T-cell (primary cell): Measurements from ENCODE around the gene CCDC92B. TPM values are rescaled to one million over a fixed set of nuclear protein-coding genes. Genes with fewer than 3 reads are reported as not detected.
A peak's percentile ranks its signal among the peaks of the same experiment; 100 is the strongest.
"Not testable (repeated sequence)": the region's sequence is repeated elsewhere in the genome, so short reads cannot be mapped to it uniquely, and the experiment has no call there.

Experiments used
- ATAC-seq, 4 experiments: fragments of 200-7000 bp in 3 of 4; fragments of 150-1000 bp in 1 of 4; cut with Tn5 transposase; replicated peaks in 1 of 4; 1 replicate in 3 of 4; 2 replicates in 1 of 4; pipeline ENCODE4 v1.10.0; 2021; ENCODE audit warnings: moderate library complexity in 3 of 4, mild to moderate bottlenecking in 2 of 4, moderate number of reproducible peaks in 1 of 4
- CTCF ChIA-PET, 2 donors: fragments of 300-600 bp; sonication (Branson Sonifier 250); formaldehyde crosslinking; loops; one replicate each; lab custom pipeline; 2022; ENCODE audit warnings: antibody characterized with exemption in 2 of 2; lab: Charles Lee
- POLR2A ChIA-PET, 2 donors: fragments of 300-600 bp; sonication (Branson Sonifier 250); formaldehyde crosslinking; loops; one replicate each; lab custom pipeline; 2022; ENCODE audit warnings: antibody characterized with exemption in 2 of 2; lab: Charles Lee
- DNase-seq, 35 experiments: peaks; one replicate each; pipeline versions ENCODE4 v3.0.0 to v3.0.0-alpha.2; 2013 to 2023
- H3K27ac ChIP-seq: one replicate; pipeline ENCODE4 v1.5.1; 2013; ENCODE audit warnings: low read length
- H3K27me3 ChIP-seq, 2 experiments: replicated peaks in 1 of 2; 1 replicate in 1 of 2; 2 replicates in 1 of 2; pipeline versions ENCODE4 v1.6.1 to v1.7.0; 2013; ENCODE audit warnings: low read length in 1 of 2, mixed read lengths in 1 of 2; ENCODE audit not compliant: control insufficient read depth in 2 of 2, insufficient read depth in 2 of 2; ENCODE audit errors: extremely low read depth in 1 of 2
- H3K36me3 ChIP-seq, 2 donors: 1 replicate in 1 of 2; 2 replicates in 1 of 2; pipeline versions ENCODE4 v1.6.1 to v1.7.0; 2013; ENCODE audit warnings: low read length in 1 of 2; ENCODE audit not compliant: control insufficient read depth in 2 of 2, insufficient read depth in 1 of 2; ENCODE audit errors: extremely low read depth in 1 of 2
- H3K4me1 ChIP-seq, 2 experiments: 1 replicate in 1 of 2; 2 replicates in 1 of 2; pipeline versions ENCODE4 v1.6.1 to v1.7.0; 2013; ENCODE audit warnings: low read length in 2 of 2, mixed read lengths in 1 of 2; ENCODE audit not compliant: insufficient read depth in 2 of 2, control insufficient read depth in 1 of 2; ENCODE audit errors: extremely low read depth in 1 of 2
- H3K4me3 ChIP-seq, 2 donors: 1 replicate in 1 of 2; 2 replicates in 1 of 2; pipeline versions ENCODE4 v1.5.1 to v1.7.0; 2013; ENCODE audit warnings: mild to moderate bottlenecking in 2 of 2, low read length in 1 of 2, moderate library complexity in 1 of 2; ENCODE audit not compliant: control insufficient read depth in 1 of 2; ENCODE audit errors: extremely low read depth in 1 of 2
- H3K9me3 ChIP-seq: 2 replicates; pipeline ENCODE4 v1.7.0; 2013
- H3K27ac Mint-ChIP-seq, 2 donors: one replicate each; pipeline ENCODE4 v1.8.0; 2020 to 2021; ENCODE audit warnings: mild to moderate bottlenecking in 2 of 2, mixed read lengths in 2 of 2
- H3K27me3 Mint-ChIP-seq, 2 donors: one replicate each; pipeline ENCODE4 v1.8.0; 2021 to 2022; ENCODE audit warnings: mixed read lengths in 2 of 2
- H3K36me3 Mint-ChIP-seq: one replicate; pipeline ENCODE4 v1.8.0; 2021; ENCODE audit warnings: mixed read lengths
- H3K4me1 Mint-ChIP-seq, 3 donors: one replicate each; pipeline ENCODE4 v1.8.0; 2020 to 2022; ENCODE audit warnings: mixed read lengths in 3 of 3, mild to moderate bottlenecking in 1 of 3
- H3K4me3 Mint-ChIP-seq, 3 donors: one replicate each; pipeline ENCODE4 v1.8.0; 2020 to 2022; ENCODE audit warnings: mild to moderate bottlenecking in 3 of 3, mixed read lengths in 3 of 3, moderate library complexity in 3 of 3
- H3K9me3 Mint-ChIP-seq, 3 donors: one replicate each; pipeline ENCODE4 v1.8.0; 2020 to 2022; ENCODE audit warnings: mixed read lengths in 3 of 3
- WGBS: methylation state at CpG from one replicate; pipeline ENCODE4 v1.1.5; 2013; ENCODE audit warnings: missing lambda C conversion rate; ENCODE audit not compliant: insufficient coverage; 5-methylcytosine and 5-hydroxymethylcytosine counted together
- total RNA-seq, 35 experiments: library from RNA in 6 of 35; stranded (reverse) in 6 of 35; fragments of 120-200 nt in 1 of 35; gene quantifications; one replicate each; pipeline versions ENCODE4 v1.2.1 to v1.2.4 and lab custom pipeline; 2013 to 2026

The CCDC92B gene
- total RNA-seq, 5 donors from 2014 or later (not counting 1 experiment from before 2014, with no cell fraction given) = 0.13 to 0.53 (median 0.27) TPM; not detected in 1

DNA sequence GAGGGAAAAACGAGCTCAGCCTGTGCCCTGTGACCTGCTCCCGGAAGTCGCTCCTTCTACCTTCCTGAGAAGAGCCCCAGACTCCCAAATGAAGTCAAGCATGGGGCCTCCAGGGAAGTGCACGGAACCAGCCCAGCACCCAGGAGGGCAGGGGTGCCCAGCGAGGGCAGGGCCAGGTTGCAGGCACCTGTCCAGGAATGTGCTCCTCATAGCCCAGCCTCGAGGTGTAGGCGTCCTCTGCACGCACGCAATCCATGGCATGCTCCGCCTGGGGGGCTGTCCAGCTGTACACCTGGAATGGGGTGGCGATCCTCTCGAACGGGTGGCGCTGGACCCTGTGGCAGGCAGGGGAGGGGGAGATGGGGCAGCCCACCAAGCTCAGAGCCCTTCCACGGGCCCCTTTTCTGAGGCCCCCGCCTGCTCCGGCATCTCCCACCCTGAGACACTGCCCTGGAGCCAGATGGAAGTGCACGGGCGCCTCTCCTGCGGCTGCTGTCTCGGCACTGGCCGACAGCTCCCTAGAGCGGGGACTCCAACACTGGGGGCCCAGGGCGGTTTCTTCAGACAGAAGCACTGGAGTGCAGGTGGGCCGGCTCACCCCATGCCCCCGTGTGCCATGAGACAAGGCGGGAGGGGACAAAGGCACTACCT is 48.8 kb downstream of the CCDC92B start:
- Histone ChIP-seq H3K27me3 (no peaks in the 10 kb centered on the region), H3K9me3 (no peaks in the 10 kb centered on the region), H3K4me1 (peaks cover 0 to 16% of the 10 kb centered on the region in 2 experiments), H3K4me3 (no peak overlapping the region), H3K36me3 (peaks cover 34 to 38% of the 10 kb centered on the region in 2 donors), H3K27ac (no peak overlapping the region)
- Mint-ChIP-seq H3K27ac (no peak overlapping the region), H3K36me3 (peaks cover 9% of the 10 kb centered on the region), H3K4me3 (no peak overlapping the region), H3K27me3 (no peaks in the 10 kb centered on the region), H3K9me3 (no peaks in the 10 kb centered on the region), H3K4me1 (peaks cover 3 to 6% (median 5%) of the 10 kb centered on the region in 3 donors)
- WGBS = 91% methylated on average over 21 of the region's 27 CpGs
- DNase-seq = no peak
- POLR2A ChIA-PET = no interaction called here
- CTCF ChIA-PET = no interaction called here
- no peak for ATAC-seq

GRCh38 chr17:2700030-2700490 is 49.4 kb downstream of the CCDC92B start:
- no peak for ATAC-seq
- Histone ChIP-seq H3K36me3 (peaks cover 39 to 43% of the 10 kb centered on the region in 2 donors), H3K27me3 (no peaks in the 10 kb centered on the region), H3K9me3 (no peaks in the 10 kb centered on the region), H3K4me3 (no peak overlapping the region), H3K4me1 (peaks cover 0 to 16% of the 10 kb centered on the region in 2 experiments), H3K27ac (no peak overlapping the region)
- H3K27me3 Mint-ChIP-seq = no peaks in the 10 kb centered on the region
- POLR2A ChIA-PET = no interaction called here
- no peak overlapping the region for H3K4me3 Mint-ChIP-seq
- no peak overlapping the region for H3K27ac Mint-ChIP-seq
- 96% methylated on average over 17 of the region's 20 CpGs for WGBS
- H3K9me3 Mint-ChIP-seq = no peaks in the 10 kb centered on the region
- peaks cover 0 to 1% (median 0%) of the 10 kb centered on the region in 3 donors for H3K4me1 Mint-ChIP-seq
- peaks cover 9% of the 10 kb centered on the region for H3K36me3 Mint-ChIP-seq
- CTCF ChIA-PET = interaction anchor here in 1 of 2 donors (0.7 kb wide), 1 partner anchor 318 kb away, joined by 3 read pairs; no protein-coding TSS in a partner anchor
- no peak for DNase-seq

DNA sequence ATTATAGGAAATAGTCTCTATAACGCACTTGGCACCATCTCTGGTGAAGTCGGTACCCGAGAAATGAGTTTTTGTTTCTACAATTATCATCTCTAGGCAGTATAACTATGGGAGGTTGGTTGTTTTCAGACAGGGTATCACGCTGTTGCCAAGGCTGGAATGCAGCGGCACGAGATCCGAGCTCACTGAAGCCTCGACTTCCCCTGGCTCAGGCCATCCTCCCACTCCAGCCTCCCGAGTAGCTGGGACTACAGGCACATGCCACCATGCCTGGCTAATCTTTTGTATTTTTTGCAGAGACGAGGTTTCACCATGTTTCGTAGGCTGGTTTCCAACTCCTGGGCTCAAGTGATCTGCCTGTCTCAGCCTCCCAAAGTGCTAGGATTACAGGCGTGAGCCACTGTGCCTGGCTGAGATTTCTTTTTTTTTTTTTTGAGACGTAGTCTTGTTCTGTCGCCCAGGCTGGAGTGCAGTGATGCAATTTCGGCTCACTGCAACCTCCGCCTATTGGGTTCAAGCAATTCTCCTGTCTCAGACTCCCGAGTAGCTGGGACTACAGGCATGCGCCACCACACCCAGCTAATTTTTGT is 50.1 kb downstream of the CCDC92B start:
- POLR2A ChIA-PET, H3K36me3 Mint-ChIP-seq, DNase-seq, H3K27me3 Mint-ChIP-seq, H3K9me3 Mint-ChIP-seq, H3K9me3 ChIP-seq, H3K27ac ChIP-seq, H3K4me3 ChIP-seq, ATAC-seq, H3K27me3 ChIP-seq, H3K4me3 Mint-ChIP-seq, H3K27ac Mint-ChIP-seq, H3K4me1 Mint-ChIP-seq: not testable (repeated sequence)
- Histone ChIP-seq H3K36me3 (peaks cover 42 to 48% of the 10 kb centered on the region in 2 donors), H3K4me1 (peaks cover 0 to 20% of the 10 kb centered on the region in 2 experiments)
- CTCF ChIA-PET = interaction anchor here in 1 of 2 donors (0.7 kb wide), 1 partner anchor 317 kb away, joined by 3 read pairs; no protein-coding TSS in a partner anchor
- WGBS = 93% methylated on average over 8 of the region's 18 CpGs

DNA sequence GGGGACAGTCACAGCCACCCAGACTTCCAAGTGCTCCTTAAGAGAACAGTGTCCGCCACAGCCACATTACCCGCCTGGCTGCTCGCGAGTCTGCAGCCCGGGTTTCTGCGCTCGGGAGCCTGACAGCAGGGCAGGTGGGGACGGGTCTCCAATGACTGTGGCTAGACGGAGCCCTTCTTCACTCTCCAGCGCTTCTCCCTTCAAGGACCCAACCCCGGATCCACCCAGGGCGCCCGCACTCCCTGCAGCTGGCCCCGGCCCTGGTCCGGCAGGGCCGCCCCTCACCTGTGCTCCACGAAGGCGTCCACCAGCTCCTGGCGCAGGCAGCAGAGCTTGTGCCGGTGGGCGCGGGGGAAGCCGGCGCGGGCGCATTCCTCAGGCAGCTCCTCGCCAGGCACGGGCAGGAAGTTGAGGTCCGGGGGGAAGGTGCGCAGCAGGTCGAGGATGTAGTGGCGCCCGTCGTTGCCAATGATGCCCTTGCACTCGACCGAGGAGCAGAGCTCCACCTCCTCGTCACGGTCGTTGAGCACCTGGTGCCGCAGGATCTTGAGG is 51.8 kb downstream of the CCDC92B start:
- H3K4me3 Mint-ChIP-seq = no peak overlapping the region
- peaks cover 0 to 25% of the 10 kb centered on the region in 2 experiments for H3K4me1 ChIP-seq
- no peak overlapping the region for H3K27ac ChIP-seq
- DNase-seq = peak in 1 of 35 experiments; percentile 16
- no peaks in the 10 kb centered on the region for H3K27me3 Mint-ChIP-seq
- H3K9me3 Mint-ChIP-seq = no peaks in the 10 kb centered on the region
- no peak overlapping the region for H3K27ac Mint-ChIP-seq
- CTCF ChIA-PET = no interaction called here
- H3K27me3 ChIP-seq = no peaks in the 10 kb centered on the region
- no peak overlapping the region for H3K4me3 ChIP-seq
- H3K9me3 ChIP-seq = no peaks in the 10 kb centered on the region
- whole genome bisulfite sequencing = 96% methylated on average over 39 of the region's 40 CpGs
- H3K36me3 ChIP-seq = peaks cover 41 to 42% of the 10 kb centered on the region in 2 donors
- no peak for ATAC-seq
- H3K36me3 Mint-ChIP-seq = peaks cover 3% of the 10 kb centered on the region
- POLR2A ChIA-PET = interaction anchor here in 1 of 2 donors (0.6 kb wide), 1 partner anchor 46 kb away, joined by 6 read pairs; no protein-coding TSS in a partner anchor
- H3K4me1 Mint-ChIP-seq = no peaks in the 10 kb centered on the region

GRCh38 chr17:2695961-2696760 is 53.3 kb downstream of the CCDC92B start:
- Histone ChIP-seq H3K9me3 (no peaks in the 10 kb centered on the region), H3K36me3 (peaks cover 35 to 40% of the 10 kb centered on the region in 2 donors), H3K27ac (no peak overlapping the region), H3K27me3 (no peaks in the 10 kb centered on the region), H3K4me3 (no peak overlapping the region), H3K4me1 (peaks cover 0 to 18% of the 10 kb centered on the region in 2 experiments)
- H3K36me3 Mint-ChIP-seq = no peaks in the 10 kb centered on the region
- no peak for ATAC-seq
- H3K27ac Mint-ChIP-seq = no peak overlapping the region
- DNase-seq = peak in 1 of 35 experiments; percentile 21
- H3K27me3 Mint-ChIP-seq = no peaks in the 10 kb centered on the region
- no peaks in the 10 kb centered on the region for H3K9me3 Mint-ChIP-seq
- H3K4me3 Mint-ChIP-seq = no peak overlapping the region
- WGBS = 95% methylated on average over 30 of the region's 36 CpGs
- no peaks in the 10 kb centered on the region for H3K4me1 Mint-ChIP-seq
- ChIA-PET CTCF (interaction anchor here in 1 of 2 donors (0.6 kb wide), 1 partner anchor 132 kb away, joined by 3 read pairs; no protein-coding TSS in a partner anchor), POLR2A (interaction anchor here in 1 of 2 donors (0.6 kb wide), 1 partner anchor 1361 kb away, joined by 3 read pairs; no protein-coding TSS in a partner anchor)
